H1 (cell line): ENCODE measurements around the gene ZBED5.

ENCODE experiments used
- CEBPB ChIP-seq: IDR thresholded peaks from 2 replicates; pipeline ENCODE4 v1.6.1; 2012; ENCODE audit warnings: low read depth, low read length
- EP300 ChIP-seq, 2 experiments: IDR thresholded peaks; 1 replicate in 1 of 2; 2 replicates in 1 of 2; pipeline ENCODE4 v1.6.1; 2011 to 2012; ENCODE audit warnings: low read depth in 2 of 2, low read length in 2 of 2, mild to moderate bottlenecking in 2 of 2, borderline replicate concordance in 1 of 2, inconsistent platforms in 1 of 2, moderate library complexity in 1 of 2
- EZH2 ChIP-seq: fragments of 200-600 bp; sonication (generic); IDR thresholded peaks from 2 replicates; pipeline ENCODE4 v1.7.1; 2012; ENCODE audit warnings: low read depth, mild to moderate bottlenecking, moderate library complexity, low read length, inconsistent platforms; ENCODE audit not compliant: severe bottlenecking
- POLR2AphosphoS5 ChIP-seq: IDR thresholded peaks from 2 replicates; pipeline ENCODE4 v1.6.1; 2011; ENCODE audit warnings: low read depth, low read length

DNA sequence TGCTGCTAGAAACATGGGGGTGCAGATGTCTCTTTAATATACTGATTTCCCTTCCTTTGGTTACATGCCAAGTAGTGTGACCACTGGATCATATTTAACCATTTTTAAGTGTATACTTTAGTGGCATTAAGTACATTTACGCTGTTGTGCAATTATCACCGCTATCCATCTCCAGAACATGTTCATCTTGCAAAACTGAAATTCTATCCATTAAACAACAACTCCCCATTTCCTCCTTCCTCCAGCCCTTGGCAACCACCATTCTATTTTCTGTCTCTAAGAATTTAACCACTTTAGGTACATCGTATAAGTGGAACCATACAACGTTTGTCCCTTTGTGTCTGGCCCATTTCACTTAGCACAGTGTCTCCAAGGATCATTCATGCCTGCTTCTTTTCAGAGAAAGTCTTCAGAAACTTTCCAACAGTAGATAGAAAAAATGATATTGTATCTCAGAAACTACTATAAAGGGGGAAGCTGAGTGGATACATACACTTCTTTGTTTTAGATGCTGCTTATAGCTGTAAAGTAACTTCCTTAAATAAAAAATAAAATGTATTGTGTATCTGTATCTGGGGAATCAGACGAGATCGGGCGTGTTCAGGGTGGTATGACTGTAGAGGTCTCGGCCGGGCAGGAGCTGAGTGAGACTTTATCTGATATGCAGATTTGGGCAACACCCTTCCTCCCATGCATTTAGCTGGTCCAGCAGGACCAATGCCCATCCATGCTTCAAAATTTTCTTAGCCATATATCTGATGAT lies 44.6 kb upstream of the ZBED5 start:
- TF ChIP-seq CEBPB (no peak), EP300 (IDR thresholded peaks at IDR 0.05; ENCODE audit: borderline replicate concordance in 1 of 2, low read depth in 2 of 2, low read length in 2 of 2) (no peak), POLR2AphosphoS5 (no peak), EZH2 (no peak)
